ENCODE data around the gene CRBN. TPM values are rescaled to one million over a fixed set of nuclear protein-coding genes. Genes with fewer than 3 reads are reported as not detected.
A peak's percentile ranks its signal among the peaks of the same experiment; 100 is the strongest.

The CRBN gene
- total and polyA plus RNA-seq, 2 donors (not counting 3 experiments of a cell fraction or from before 2014, with no cell fraction given), result 25.2 to 36.1 TPM

DNA sequence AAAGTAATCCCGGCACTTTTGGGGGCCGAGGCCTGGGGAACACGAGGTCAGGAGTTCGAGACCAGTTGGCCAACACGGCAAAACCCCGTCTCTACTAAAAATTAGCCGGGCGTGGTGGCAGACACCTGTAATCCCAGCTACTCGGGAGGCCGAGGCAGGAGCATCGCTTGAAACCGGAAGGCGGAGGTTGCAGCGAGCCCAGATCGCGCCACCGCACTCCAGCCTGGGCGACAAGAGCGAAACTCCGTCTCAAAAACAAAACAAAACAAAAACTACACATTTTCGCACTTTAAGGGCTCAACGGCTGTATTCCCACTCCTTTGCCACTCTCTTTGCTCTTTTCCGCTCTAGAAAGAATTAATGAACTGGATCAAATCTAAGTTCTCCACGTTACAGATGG lies 53.5 kb downstream of the CRBN start:
- dilution Hi-C loops (cut with MboI; ENCODE audit: extremely low pct_ligation_motif_present, low sequenced_read_pairs), result no loop called here
- no peak for FAIRE-seq
- BruUV-seq (replicated peaks), result TSS peak; percentile 68

More for the DNA sequence above, 53.5 kb downstream of the CRBN start:
- Histone ChIP-seq H4K20me1 (replicated peaks; ENCODE audit: control insufficient read depth, extremely low read depth, insufficient read depth, low read length) (no peaks in the 10 kb centered on the region), H3K36me3 (ENCODE audit: control insufficient read depth in 2 of 2, extremely low read depth in 1 of 2, insufficient read depth in 2 of 2, low read length in 2 of 2) (peaks cover 3 to 4% of the 10 kb centered on the region in 2 experiments), H3K9ac (replicated peaks; ENCODE audit: extremely low read depth, insufficient read depth, low read length) (peak overlapping the region; percentile 77), H3K4me1 (ENCODE audit: control insufficient read depth, extremely low read depth, insufficient read depth, low read length) (peaks cover 10% of the 10 kb centered on the region), H3K79me2 (ENCODE audit: control insufficient read depth, insufficient read depth, low read length) (peaks cover 21% of the 10 kb centered on the region), H3K27me3 (ENCODE audit: control insufficient read depth in 2 of 2, insufficient read depth in 2 of 2, low read length in 2 of 2) (no peaks in the 10 kb centered on the region), H3K4me2 (ENCODE audit: insufficient read depth, low read length) (peak overlapping the region; percentile 69), H3K9me3 (replicated peaks; ENCODE audit: control insufficient read depth, insufficient read depth, low read length) (no peaks in the 10 kb centered on the region), H2AFZ (ENCODE audit: low read depth, low read length) (peak overlapping the region; percentile 82), H3K27ac (ENCODE audit: insufficient read depth, low read depth, low read length) (peak overlapping the region; percentile 82), H3K4me3 (replicated peaks in 1 of 3; ENCODE audit: insufficient read depth in 1 of 3, low read depth in 1 of 3, low read length in 3 of 3) (peak overlapping the region in 2 of 3 experiments; percentile 69 to 87), H3K9me1 (replicated peaks; ENCODE audit: control insufficient read depth, extremely low read depth, insufficient read depth, low read length) (no peaks in the 10 kb centered on the region)
- TF ChIP-seq MYC (IDR thresholded peaks at IDR 0.05; ENCODE audit: low read depth, low read length) (no peak), FOS (IDR thresholded peaks at IDR 0.05; ENCODE audit: borderline replicate concordance, insufficient read depth, low read length) (no peak), POLR2A (IDR thresholded peaks at IDR 0.05; ENCODE audit: low read depth, low read length) (no peak), POLR2AphosphoS5 (IDR thresholded peaks at IDR 0.05; ENCODE audit: insufficient read depth, low read depth, low read length) (no peak), EZH2 (IDR thresholded peaks at IDR 0.05; ENCODE audit: borderline replicate concordance, low read depth, low read length, severe bottlenecking) (no peak), GATA2 (IDR thresholded peaks at IDR 0.05; ENCODE audit: insufficient read depth, insufficient read length, low read depth, low read length) (no peak)
- TF ChIP-seq, protein P1, sequence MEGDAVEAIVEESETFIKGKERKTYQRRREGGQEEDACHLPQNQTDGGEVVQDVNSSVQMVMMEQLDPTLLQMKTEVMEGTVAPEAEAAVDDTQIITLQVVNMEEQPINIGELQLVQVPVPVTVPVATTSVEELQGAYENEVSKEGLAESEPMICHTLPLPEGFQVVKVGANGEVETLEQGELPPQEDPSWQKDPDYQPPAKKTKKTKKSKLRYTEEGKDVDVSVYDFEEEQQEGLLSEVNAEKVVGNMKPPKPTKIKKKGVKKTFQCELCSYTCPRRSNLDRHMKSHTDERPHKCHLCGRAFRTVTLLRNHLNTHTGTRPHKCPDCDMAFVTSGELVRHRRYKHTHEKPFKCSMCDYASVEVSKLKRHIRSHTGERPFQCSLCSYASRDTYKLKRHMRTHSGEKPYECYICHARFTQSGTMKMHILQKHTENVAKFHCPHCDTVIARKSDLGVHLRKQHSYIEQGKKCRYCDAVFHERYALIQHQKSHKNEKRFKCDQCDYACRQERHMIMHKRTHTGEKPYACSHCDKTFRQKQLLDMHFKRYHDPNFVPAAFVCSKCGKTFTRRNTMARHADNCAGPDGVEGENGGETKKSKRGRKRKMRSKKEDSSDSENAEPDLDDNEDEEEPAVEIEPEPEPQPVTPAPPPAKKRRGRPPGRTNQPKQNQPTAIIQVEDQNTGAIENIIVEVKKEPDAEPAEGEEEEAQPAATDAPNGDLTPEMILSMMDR (IDR thresholded peaks at IDR 0.05; ENCODE audit: extremely low read depth in 1 of 2, insufficient read depth in 1 of 2, low read depth in 1 of 2, low read length in 2 of 2), result no peak
- TF ChIP-seq, protein P2, sequence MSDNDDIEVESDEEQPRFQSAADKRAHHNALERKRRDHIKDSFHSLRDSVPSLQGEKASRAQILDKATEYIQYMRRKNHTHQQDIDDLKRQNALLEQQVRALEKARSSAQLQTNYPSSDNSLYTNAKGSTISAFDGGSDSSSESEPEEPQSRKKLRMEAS (IDR thresholded peaks at IDR 0.05; ENCODE audit: insufficient read depth, insufficient read length), result no peak
- POLR2A ChIA-PET, result no interaction called here
- CTCF ChIA-PET, result no interaction called here
- DNase-seq (ENCODE audit: low read depth, low spot score), result no peak
- intact Hi-C loops (cut with micrococcal nuclease), result loop anchor here (1.0 to 2.0 kb wide), 3 partner anchors 29 to 53 kb away; partner anchors contain the start of gene CRBN
